ENCODE results near the gene MTHFD1. TPM values are rescaled to one million over a fixed set of nuclear protein-coding genes. Genes with fewer than 3 reads are reported as not detected.
A peak's percentile ranks its signal among the peaks of the same experiment; 100 is the strongest.

The MTHFD1 gene
- total RNA-seq, 2 experiments from 2014 or later = 146 to 147 TPM

DNA sequence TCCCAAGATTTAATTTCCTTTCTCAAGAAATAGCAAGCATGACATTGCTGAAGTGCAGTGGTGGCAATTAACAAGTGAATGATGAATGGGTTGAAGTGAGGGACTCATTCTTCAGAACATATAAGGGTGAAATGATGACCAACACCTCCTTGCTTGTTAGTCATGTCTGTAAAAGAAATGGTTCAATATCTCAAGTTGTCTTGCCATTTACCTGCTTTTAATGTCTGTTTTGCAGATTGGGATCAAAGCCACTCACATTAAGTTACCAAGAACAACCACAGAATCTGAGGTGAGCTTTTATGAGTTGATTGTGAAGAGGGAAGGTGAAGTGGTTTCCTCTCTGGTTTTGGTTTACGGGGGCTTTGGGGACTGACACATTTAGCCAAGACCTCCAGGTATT, 24.1 kb downstream of the MTHFD1 start:
- Mint-ChIP-seq H3K36me3 (peaks cover 42% of the 10 kb centered on the region), H3K4me1 (peaks cover 36% of the 10 kb centered on the region), H3K27me3 (no peaks in the 10 kb centered on the region), H3K4me3 (peak overlapping the region; percentile 60), H3K9me3 (no peaks in the 10 kb centered on the region), H3K27ac (peak overlapping the region; percentile 81)
- ATAC-seq (ENCODE audit: low read depth) (peak; percentile 69), DNase-seq (no peak)
- POLR2A ChIA-PET = interaction anchor here (1.2 kb wide), 1 partner anchor 24 kb away, joined by 3 read pairs; the partner anchor contains the start of gene MTHFD1

DNA sequence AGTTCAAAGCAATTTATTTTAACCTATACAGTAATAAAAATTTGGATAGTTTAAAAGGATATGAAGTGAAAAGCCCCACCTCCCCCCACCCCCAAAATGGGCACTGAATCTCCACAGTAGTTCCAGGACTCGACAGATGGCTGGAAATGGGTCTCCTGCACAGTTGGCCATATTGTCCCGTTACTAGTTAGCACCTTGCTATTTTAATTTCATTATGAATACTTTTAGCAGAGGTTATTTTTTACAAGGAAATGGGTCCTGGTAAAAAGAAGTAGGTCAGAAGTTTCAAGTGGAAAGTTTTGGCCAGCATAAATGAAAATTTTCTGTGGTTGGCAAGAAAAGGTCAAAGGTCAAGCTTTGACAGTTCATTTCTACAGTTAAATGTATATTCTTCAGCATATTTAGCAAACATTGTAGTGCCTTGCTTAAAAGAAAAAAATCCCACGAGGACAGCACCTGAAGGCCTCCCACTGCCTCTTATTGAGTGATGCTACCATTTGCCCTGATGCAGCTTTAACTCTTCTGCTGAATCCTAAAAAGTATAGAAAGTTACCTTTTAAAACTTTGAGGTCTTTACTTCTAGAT, 28.3 kb downstream of the MTHFD1 start:
- ATAC-seq (ENCODE audit: low read depth) (no peak), DNase-seq (no peak)
- Mint-ChIP-seq H3K27me3 (no peaks in the 10 kb centered on the region), H3K4me3 (no peak overlapping the region), H3K27ac (no peak overlapping the region), H3K9me3 (no peaks in the 10 kb centered on the region), H3K36me3 (peaks cover 48% of the 10 kb centered on the region), H3K4me1 (peaks cover 27% of the 10 kb centered on the region)
- POLR2A ChIA-PET = no interaction called here

GRCh38 chr14:64417055-64417770, 29.1 kb downstream of the MTHFD1 start:
- ATAC-seq (ENCODE audit: low read depth) (no peak), DNase-seq (no peak)
- Mint-ChIP-seq H3K9me3 (no peaks in the 10 kb centered on the region), H3K4me3 (no peak overlapping the region), H3K27me3 (no peaks in the 10 kb centered on the region), H3K4me1 (peaks cover 20% of the 10 kb centered on the region), H3K27ac (no peak overlapping the region), H3K36me3 (peaks cover 41% of the 10 kb centered on the region)
- POLR2A ChIA-PET = no interaction called here

- POLR2A ChIA-PET = no interaction called here
- no peak overlapping the region for H3K27ac Mint-ChIP-seq
These were observed 29.6 kb downstream of the MTHFD1 start for GRCh38 chr14:64417771-64418125.

DNA sequence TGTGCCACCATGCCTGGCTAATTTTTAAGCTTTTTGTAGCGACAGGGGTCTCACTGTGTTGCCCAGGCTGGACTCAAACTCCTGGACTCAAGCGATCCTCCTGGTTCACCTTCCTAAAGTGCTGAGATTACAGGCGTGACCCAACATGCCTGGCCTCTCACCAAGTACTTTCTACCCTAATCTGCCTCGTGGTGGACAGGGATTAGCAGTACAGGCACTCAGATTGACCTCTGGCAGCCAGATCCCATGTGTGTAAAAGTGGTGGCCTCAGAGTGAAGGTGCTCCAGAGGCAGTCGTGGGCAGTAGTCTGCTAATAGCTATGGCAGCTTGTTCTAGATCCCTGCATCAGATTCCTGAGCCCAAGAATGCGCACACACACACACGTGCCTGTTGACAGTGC, 30.9 kb downstream of the MTHFD1 start:
- Mint-ChIP-seq H3K4me3 (no peak overlapping the region), H3K27me3 (no peaks in the 10 kb centered on the region), H3K36me3 (peaks cover 44% of the 10 kb centered on the region), H3K27ac (no peak overlapping the region), H3K9me3 (no peaks in the 10 kb centered on the region), H3K4me1 (peaks cover 15% of the 10 kb centered on the region)
- POLR2A ChIA-PET = no interaction called here
- no peak for DNase-seq
- ATAC-seq (ENCODE audit: low read depth) = no peak

More at GRCh38 chr14:64417771-64418125, 29.6 kb downstream of the MTHFD1 start:
- Mint-ChIP-seq H3K9me3 (no peaks in the 10 kb centered on the region), H3K36me3 (peaks cover 42% of the 10 kb centered on the region), H3K4me1 (peaks cover 17% of the 10 kb centered on the region), H3K4me3 (no peak overlapping the region), H3K27me3 (no peaks in the 10 kb centered on the region)
- ATAC-seq (ENCODE audit: low read depth) (no peak), DNase-seq (no peak)

DNA sequence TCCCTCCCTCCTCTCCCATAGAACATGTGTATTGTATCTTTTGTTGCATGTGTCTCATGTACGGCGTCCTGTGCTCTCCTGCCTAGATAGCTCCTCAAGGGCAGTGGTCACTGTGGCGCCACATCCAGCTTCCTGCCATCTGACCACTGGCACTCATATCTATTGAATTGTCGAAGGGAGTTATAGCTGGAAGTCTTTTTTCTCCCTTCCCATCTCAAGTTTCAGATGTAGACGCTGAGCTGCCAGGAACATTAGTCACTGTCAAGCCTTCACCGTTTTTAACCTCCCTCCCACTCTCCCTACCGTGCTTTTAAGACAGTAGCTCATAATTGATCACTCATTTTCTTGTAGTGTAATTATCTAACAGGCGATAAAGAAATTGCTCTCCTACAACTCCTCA, 33.0 kb downstream of the MTHFD1 start:
- peaks cover 41% of the 10 kb centered on the region for H3K36me3 Mint-ChIP-seq
- H3K9me3 Mint-ChIP-seq = no peaks in the 10 kb centered on the region
- POLR2A ChIA-PET = no interaction called here
- no peak overlapping the region for H3K4me3 Mint-ChIP-seq
- DNase-seq (no peak), ATAC-seq (ENCODE audit: low read depth) (no peak)
- peaks cover 8% of the 10 kb centered on the region for H3K4me1 Mint-ChIP-seq
- H3K27ac Mint-ChIP-seq = no peak overlapping the region
- no peaks in the 10 kb centered on the region for H3K27me3 Mint-ChIP-seq

GRCh38 chr14:64422005-64422404, 33.9 kb downstream of the MTHFD1 start:
- ATAC-seq (ENCODE audit: low read depth) (no peak), DNase-seq (no peak)
- Mint-ChIP-seq H3K36me3 (peaks cover 46% of the 10 kb centered on the region), H3K4me3 (no peak overlapping the region), H3K9me3 (no peaks in the 10 kb centered on the region), H3K27ac (no peak overlapping the region), H3K27me3 (no peaks in the 10 kb centered on the region), H3K4me1 (peaks cover 8% of the 10 kb centered on the region)
- POLR2A ChIA-PET = no interaction called here

DNA sequence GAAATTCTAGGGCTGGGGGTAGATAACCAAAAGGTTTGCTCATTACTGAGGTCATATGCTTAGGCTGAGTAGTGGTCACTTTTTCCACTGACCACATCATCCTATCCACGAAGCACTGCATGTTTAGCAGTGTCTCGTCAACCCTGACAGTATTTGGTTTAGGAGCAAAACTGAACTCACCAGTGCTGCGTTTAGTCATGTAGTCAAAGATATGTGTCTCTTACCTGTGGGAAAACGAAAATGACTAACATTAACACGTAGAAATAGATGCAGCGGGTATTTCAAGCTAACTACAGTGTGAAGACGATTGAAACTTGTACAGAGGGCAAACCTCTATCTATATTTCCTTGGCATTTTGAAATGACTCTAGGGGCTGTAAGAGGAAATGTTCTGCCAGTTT, 34.6 kb downstream of the MTHFD1 start:
- no peaks in the 10 kb centered on the region for H3K27me3 Mint-ChIP-seq
- DNase-seq = no peak
- H3K27ac Mint-ChIP-seq = no peak overlapping the region
- H3K4me3 Mint-ChIP-seq = no peak overlapping the region
- no peak for ATAC-seq (ENCODE audit: low read depth)
- peaks cover 8% of the 10 kb centered on the region for H3K4me1 Mint-ChIP-seq
- peaks cover 46% of the 10 kb centered on the region for H3K36me3 Mint-ChIP-seq
- no peaks in the 10 kb centered on the region for H3K9me3 Mint-ChIP-seq
- POLR2A ChIA-PET = no interaction called here

DNA sequence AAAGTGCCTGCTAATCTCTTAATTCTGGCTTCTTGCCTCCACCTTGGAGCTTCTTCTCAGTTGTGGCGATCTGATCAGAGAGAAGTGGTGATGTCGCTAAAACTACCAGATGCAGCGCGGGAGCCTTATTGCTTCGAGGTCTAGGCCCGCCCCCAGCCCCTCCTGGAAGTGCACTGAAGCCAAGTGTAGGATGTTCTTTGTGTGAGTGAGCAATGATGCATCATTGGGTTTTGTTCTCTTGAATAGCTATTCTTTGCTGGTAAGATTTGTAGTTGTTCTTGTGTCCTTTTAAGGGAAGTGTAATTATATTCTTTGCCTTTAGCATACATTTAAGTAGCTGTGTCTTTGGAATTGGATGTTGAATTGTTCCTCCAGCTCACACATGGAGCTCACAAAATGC, 35.8 kb downstream of the MTHFD1 start:
- DNase-seq (no peak), ATAC-seq (ENCODE audit: low read depth) (no peak)
- Mint-ChIP-seq H3K4me3 (no peak overlapping the region), H3K27ac (no peak overlapping the region), H3K4me1 (peaks cover 8% of the 10 kb centered on the region), H3K36me3 (peaks cover 47% of the 10 kb centered on the region), H3K9me3 (no peaks in the 10 kb centered on the region), H3K27me3 (no peaks in the 10 kb centered on the region)
- POLR2A ChIA-PET = interaction anchor here (0.6 kb wide), 1 partner anchor 95 kb away, joined by 4 read pairs; no protein-coding TSS in a partner anchor

DNA sequence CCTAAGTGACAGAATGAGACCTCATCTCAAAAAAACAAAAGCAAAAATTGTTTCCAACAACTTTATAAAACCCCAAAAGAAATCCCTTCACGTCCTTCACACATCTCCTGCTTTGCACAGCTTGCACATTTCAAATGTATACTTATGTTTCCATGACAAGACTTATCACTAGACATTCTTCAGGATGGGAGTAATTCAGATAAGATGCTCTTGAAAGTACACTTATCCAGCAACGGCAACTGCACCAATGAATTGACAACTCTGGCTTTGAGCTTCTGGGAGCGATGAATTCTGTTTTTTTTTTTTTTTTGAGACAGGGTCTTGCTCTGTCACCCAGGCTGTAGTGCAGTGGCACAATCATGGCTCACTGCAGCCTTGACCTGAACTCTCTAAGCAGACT, 46.4 kb downstream of the MTHFD1 start:
- Mint-ChIP-seq H3K4me3 (no peak overlapping the region), H3K36me3 (peaks cover 38% of the 10 kb centered on the region), H3K27me3 (no peaks in the 10 kb centered on the region), H3K4me1 (peaks cover 15% of the 10 kb centered on the region), H3K9me3 (no peaks in the 10 kb centered on the region), H3K27ac (no peak overlapping the region)
- POLR2A ChIA-PET = interaction anchor here (0.7 kb wide), 1 partner anchor 8 kb away, joined by 4 read pairs; no protein-coding TSS in a partner anchor
- ATAC-seq (ENCODE audit: low read depth) = no peak
- no peak for DNase-seq

DNA sequence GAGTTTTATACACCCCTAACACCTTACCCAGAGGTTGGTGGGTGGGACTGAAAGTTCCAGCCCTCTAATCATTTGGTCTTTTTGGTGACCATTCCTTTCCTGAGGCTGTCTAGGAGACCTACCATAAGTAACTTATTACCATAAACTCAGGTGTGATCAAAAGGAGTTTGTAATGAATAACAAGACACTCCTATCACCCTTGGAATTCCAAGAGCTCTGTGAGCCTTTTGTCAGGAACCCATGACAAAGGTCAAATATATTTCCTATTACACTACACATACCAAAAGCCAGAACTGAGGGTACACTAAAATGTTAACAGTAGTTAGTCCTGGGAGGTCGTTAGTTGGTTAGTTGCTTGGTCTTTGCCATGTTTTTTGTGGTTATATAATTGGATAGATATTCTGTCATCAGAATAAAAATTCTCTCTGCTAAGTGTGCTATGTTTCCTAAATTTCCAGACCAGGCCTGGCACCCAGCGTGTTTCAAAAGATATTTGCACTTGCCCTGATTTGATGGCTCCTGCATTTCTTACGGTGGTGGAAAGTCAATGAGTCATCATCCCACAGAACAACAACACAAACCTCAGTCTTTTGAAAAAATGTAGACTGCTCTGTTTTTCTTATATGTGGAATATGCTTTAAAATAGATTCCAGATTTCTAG, 50.2 kb downstream of the MTHFD1 start:
- Mint-ChIP-seq H3K27ac (peak overlapping the region; percentile 18), H3K4me1 (peaks cover 15% of the 10 kb centered on the region), H3K27me3 (no peaks in the 10 kb centered on the region), H3K9me3 (no peaks in the 10 kb centered on the region), H3K4me3 (no peak overlapping the region), H3K36me3 (peaks cover 42% of the 10 kb centered on the region)
- ATAC-seq (ENCODE audit: low read depth) (no peak), DNase-seq (no peak)
- POLR2A ChIA-PET = no interaction called here

GRCh38 chr14:64439141-64439540, 51.0 kb downstream of the MTHFD1 start:
- H3K4me1 Mint-ChIP-seq = peaks cover 20% of the 10 kb centered on the region
- H3K27me3 Mint-ChIP-seq = no peaks in the 10 kb centered on the region
- peaks cover 47% of the 10 kb centered on the region for H3K36me3 Mint-ChIP-seq
- peak overlapping the region; percentile 47 for H3K27ac Mint-ChIP-seq
- ATAC-seq (ENCODE audit: low read depth) (no peak), DNase-seq (no peak)
- POLR2A ChIA-PET = interaction anchor here (1.0 kb wide), 1 partner anchor 9 kb away, joined by 3 read pairs; no protein-coding TSS in a partner anchor
- H3K9me3 Mint-ChIP-seq = no peaks in the 10 kb centered on the region
- H3K4me3 Mint-ChIP-seq = no peak overlapping the region

DNA sequence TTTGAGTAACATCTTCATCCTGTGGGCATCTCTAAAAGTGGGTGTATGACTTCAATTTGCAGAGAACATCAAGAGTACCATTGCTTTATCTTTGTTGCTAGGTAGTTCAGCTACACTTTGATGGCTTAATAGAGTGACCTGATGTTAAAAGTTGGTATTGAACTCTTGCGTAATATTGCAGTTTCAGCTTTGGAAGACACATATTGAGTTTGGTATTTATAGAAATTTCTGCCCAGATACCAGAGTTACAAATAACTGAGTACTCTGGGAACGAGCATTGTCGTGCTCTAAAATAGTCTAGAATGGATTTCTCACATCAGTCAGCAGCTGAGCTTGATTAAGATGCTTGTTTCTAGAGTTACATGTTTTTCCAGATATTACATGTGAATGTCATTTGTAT, 52.3 kb downstream of the MTHFD1 start:
- peaks cover 46% of the 10 kb centered on the region for H3K36me3 Mint-ChIP-seq
- H3K9me3 Mint-ChIP-seq = no peaks in the 10 kb centered on the region
- H3K27ac Mint-ChIP-seq = no peak overlapping the region
- DNase-seq = no peak
- H3K27me3 Mint-ChIP-seq = no peaks in the 10 kb centered on the region
- H3K4me1 Mint-ChIP-seq = peaks cover 32% of the 10 kb centered on the region
- ATAC-seq (ENCODE audit: low read depth) = no peak
- no peak overlapping the region for H3K4me3 Mint-ChIP-seq
- POLR2A ChIA-PET = interaction anchor here (1.0 kb wide), 1 partner anchor 8 kb away, joined by 3 read pairs; no protein-coding TSS in a partner anchor

Measured in activated naive CD8-positive, alpha-beta T cell treated with anti-CD3 and anti-CD28 coated beads, Interleukin-2, amount 10 ng/mL, durations not matched to agents 7 days and 5 days (primary cell).